Fibroblast of skin of back (primary cell): Measurements from ENCODE around the gene NDUFS2.
"Not testable (repeated sequence)": the region's sequence is repeated elsewhere in the genome, so short reads cannot be mapped to it uniquely, and the experiment has no call there.

ENCODE experiments used
- DNase-seq: peaks from one replicate; pipeline ENCODE4 v3.0.0-alpha.2; 2013

NDUFS2 gene

GRCh38 chr1:161255955-161256520, 53.9 kb downstream of the NDUFS2 start:
- DNase-seq: not testable (repeated sequence)

DNA sequence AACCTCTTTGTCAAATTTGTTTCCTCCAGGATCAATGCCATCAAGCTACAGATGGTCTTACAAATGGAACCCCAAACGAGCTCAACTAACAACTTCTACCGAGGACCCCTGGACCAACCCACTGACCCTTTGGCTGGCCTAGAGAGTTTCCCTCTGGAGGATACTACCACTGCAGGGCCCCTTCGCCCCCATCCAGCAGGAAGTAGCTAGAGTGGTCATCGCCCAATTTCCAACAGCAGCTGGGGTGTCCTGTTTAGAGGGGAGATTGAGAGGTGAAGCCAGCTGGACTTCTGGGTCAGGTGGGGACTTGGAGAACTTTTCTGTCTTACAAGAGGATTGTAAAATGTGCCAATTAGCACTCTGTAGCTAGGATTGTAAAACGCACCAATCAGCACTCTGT, 54.9 kb downstream of the NDUFS2 start:
- not testable (repeated sequence) for DNase-seq

- DNase-seq: peak; percentile 65
Measured at GRCh38 chr1:161258439-161259344, 56.5 kb downstream of the NDUFS2 start, which contains the start of gene PCP4L1. TSS of gene PCP4L1 (plus strand) at chr1:161258745. CDS start at chr1:161258975, 230 bp downstream.

DNA sequence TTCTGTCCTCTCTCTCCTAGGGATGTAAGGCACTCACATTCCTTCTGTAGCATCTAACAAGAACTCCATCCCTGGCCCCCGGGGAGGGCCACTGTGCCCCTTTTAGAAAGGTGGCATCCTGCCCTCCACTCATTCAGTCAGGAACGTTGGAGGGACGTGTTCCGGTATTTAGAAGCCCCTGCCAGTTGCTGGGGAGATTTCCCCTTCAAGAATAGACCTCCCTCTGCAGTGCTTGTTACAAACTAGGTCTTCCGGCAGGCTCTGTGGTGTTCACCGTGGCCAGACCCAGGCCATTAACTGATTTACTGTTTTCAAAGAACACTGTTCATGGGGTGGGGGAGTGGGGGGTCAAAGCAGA, 57.2 kb downstream of the NDUFS2 start:
- no peak for DNase-seq

GRCh38 chr1:161259765-161260164, 57.6 kb downstream of the NDUFS2 start:
- no peak for DNase-seq

DNA sequence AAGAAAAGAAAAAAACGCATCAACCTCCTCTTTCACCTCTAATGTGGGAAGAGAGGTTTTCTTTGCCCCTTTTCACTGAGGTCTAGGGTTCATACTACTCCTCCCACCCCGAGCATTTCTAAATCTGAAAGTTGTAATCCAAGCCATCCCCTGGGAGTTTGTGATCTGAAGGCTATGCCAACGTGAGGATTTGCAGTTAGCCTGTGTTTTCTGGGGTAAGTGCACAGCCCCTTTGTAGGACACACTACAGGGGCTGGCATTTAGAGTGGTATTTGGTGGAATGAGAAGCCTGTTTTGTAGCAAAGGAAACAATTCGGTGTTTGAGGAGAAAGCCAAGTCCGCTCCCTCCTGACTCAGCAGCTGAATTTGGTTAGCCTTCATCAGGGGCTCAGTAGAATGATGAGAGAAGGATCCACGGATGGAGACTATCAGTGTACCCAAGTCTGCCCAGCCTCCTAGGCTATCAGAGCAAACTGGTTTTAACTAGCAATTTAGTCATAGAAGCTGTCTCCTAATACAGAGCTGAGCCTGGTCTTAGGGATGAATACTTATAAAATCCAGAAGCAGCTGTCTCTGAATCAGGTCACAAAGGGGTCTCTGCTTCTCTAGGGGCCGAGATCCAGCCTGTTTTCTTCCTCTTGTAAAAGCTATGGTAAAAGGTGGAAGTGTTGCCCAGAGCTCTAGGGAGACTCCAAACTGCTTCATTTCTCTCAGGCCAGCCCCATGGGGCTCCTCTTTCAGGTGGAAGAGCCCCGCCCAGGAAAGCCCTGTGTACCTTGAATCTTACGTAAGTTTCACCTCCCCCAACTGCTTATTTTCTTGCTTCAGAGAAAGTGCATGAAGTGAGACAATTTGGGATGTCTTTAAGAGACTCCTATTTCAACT, 58.5 kb downstream of the NDUFS2 start:
- DNase-seq: no peak

- DNase-seq: no peak
Measured at GRCh38 chr1:161261261-161262235, 59.4 kb downstream of the NDUFS2 start.
